ENCODE results near the gene TAF11L11. TPM values are rescaled to one million over a fixed set of nuclear protein-coding genes. Genes with fewer than 3 reads are reported as not detected.

Gene TAF11L11
- total RNA-seq (2022; extraction: Qiagen RNA extraction; ENCODE audit: low read depth): 0.18 to 0.42 TPM (median 0.23 TPM) in 3 of 5 replicates, not detected in the others

DNA sequence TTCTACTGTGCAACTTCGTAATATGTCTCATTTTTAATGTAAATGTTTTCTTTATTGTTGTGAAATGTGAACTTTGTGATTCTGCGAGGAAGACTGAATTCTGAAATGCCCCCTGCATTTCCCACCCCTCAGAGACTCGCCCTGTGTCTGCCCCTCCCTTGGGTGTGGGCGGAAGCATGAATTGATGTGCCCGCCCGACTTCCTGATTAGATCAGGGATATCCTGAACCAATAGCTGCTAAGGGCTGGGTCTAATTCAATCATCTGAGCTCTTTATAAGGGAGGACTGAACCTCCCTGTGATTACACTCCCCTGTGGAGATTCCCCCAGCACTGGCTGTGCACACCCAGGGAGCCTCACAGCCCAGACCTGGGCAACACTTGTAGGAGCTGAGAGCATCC is at the start of gene TAF11L11:
Gene TAF11L11 (plus strand): TSS at position 304 of the 400 bp plus-strand sequence.

DNA sequence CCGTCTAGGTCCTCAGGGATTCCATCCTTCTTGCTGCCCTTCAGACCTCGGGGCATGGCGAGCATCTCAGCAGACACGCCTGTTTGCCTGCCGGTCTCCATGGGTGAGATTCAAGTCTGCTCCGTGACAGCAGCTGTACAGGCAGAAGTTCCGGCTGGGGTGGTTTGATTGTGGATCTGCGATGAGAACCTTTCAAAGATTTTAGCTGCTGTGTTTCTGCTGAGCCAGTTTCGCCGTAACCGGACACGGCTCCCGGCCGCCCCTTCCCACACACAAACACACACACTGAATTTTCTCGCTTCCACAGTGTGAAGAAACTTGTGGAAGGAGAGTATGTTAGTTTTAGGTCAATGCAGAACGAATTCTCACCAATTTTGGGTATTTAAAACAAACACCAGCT is 18.3 kb upstream of the TAF11L11 start, which contains the start of gene TAF11L7:
Gene TAF11L7 (minus strand): TSS at position 101 of the 400 bp plus-strand sequence.

DNA sequence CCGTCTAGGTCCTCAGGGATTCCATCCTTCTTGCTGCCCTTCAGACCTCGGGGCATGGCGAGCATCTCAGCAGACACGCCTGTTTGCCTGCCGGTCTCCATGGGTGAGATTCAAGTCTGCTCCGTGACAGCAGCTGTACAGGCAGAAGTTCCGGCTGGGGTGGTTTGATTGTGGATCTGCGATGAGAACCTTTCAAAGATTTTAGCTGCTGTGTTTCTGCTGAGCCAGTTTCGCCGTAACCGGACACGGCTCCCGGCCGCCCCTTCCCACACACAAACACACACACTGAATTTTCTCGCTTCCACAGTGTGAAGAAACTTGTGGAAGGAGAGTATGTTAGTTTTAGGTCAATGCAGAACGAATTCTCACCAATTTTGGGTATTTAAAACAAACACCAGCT is 13.1 kb upstream of the TAF11L11 start, which contains the start of gene TAF11L8:
Gene TAF11L8 (minus strand): TSS at position 101 of the 400 bp plus-strand sequence.

DNA sequence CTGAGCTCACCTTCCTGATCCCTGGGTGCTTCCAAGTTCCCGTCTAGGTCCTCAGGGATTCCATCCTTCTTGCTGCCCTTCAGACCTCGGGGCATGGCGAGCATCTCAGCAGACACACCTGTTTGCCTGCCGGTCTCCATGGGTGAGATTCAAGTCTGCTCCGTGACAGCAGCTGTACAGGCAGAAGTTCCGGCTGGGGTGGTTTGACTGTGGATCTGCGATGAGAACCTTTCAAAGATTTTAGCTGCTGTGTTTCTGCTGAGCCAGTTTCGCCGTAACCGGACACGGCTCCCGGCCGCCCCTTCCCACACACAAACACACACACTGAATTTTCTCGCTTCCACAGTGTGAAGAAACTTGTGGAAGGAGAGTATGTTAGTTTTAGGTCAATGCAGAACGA is 9.7 kb upstream of the TAF11L11 start, which contains the start of gene TAF11L9:
Gene TAF11L9 (minus strand): TSS at position 140 of the 400 bp plus-strand sequence.

DNA sequence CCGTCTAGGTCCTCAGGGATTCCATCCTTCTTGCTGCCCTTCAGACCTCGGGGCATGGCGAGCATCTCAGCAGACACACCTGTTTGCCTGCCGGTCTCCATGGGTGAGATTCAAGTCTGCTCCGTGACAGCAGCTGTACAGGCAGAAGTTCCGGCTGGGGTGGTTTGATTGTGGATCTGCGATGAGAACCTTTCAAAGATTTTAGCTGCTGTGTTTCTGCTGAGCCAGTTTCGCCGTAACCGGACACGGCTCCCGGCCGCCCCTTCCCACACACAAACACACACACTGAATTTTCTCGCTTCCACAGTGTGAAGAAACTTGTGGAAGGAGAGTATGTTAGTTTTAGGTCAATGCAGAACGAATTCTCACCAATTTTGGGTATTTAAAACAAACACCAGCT is 6.3 kb upstream of the TAF11L11 start, which contains the start of gene TAF11L10:
Gene TAF11L10 (minus strand): TSS at position 101 of the 400 bp plus-strand sequence.

GRCh38 chr5:17610092-17610491 is 6.1 kb downstream of the TAF11L11 start, which contains the start of gene TAF11L12:
TSS of gene TAF11L12 (plus strand) at chr5:17610392.

DNA sequence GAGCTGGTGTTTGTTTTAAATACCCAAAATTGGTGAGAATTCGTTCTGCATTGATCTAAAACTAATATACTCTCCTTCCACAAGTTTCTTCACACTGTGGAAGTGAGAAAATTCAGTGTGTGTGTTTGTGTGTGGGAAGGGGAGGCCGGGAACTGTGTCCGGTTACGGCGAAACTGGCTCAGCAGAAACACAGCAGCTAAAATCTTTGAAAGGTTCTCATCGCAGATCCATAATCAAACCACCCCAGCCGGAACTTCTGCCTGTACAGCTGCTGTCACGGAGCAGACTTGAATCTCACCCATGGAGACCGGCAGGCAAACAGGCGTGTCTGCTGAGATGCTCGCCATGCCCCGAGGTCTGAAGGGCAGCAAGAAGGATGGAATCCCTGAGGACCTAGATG is 27.8 kb downstream of the TAF11L11 start, which contains the start of gene TAF11L13:
Gene TAF11L13 (plus strand): TSS at position 301 of the 400 bp plus-strand sequence.

GRCh38 chr5:17634160-17634559 is 30.2 kb downstream of the TAF11L11 start, which contains the start of gene TAF11L14:
TSS of gene TAF11L14 (plus strand) at chr5:17634460.

Other genes with a start within 250 kb of the TAF11L11 start
- gene TAF11L2, start 106.0 kb upstream of the TAF11L11 start, total RNA-seq (2022; extraction: Qiagen RNA extraction; ENCODE audit: low read depth): not detected in 5 replicates
- gene TAF11L3, start 85.8 kb upstream of the TAF11L11 start, total RNA-seq (2022; extraction: Qiagen RNA extraction; ENCODE audit: low read depth): not detected in 5 replicates
- not detected in 5 replicates for gene TAF11L4, start 82.4 kb upstream of the TAF11L11 start, total RNA-seq (2022; extraction: Qiagen RNA extraction; ENCODE audit: low read depth)
- not detected in 5 replicates for gene TAF11L5, start 78.9 kb upstream of the TAF11L11 start, total RNA-seq (2022; extraction: Qiagen RNA extraction; ENCODE audit: low read depth)
- gene TAF11L6, start 75.5 kb upstream of the TAF11L11 start, total RNA-seq (2022; extraction: Qiagen RNA extraction; ENCODE audit: low read depth): not detected in 5 replicates
- not detected in 5 replicates for gene TAF11L7, start 18.4 kb upstream of the TAF11L11 start, total RNA-seq (2022; extraction: Qiagen RNA extraction; ENCODE audit: low read depth)
- not detected in 5 replicates for gene TAF11L8, start 13.2 kb upstream of the TAF11L11 start, total RNA-seq (2022; extraction: Qiagen RNA extraction; ENCODE audit: low read depth)
- not detected in 5 replicates for gene TAF11L9, start 9.8 kb upstream of the TAF11L11 start, total RNA-seq (2022; extraction: Qiagen RNA extraction; ENCODE audit: low read depth)
- gene TAF11L10, start 6.4 kb upstream of the TAF11L11 start, total RNA-seq (2022; extraction: Qiagen RNA extraction; ENCODE audit: low read depth): not detected in 5 replicates
- not detected in 5 replicates for gene TAF11L12, start 6.2 kb downstream of the TAF11L11 start, total RNA-seq (2022; extraction: Qiagen RNA extraction; ENCODE audit: low read depth)
- not detected in 5 replicates for gene TAF11L13, start 27.9 kb downstream of the TAF11L11 start, total RNA-seq (2022; extraction: Qiagen RNA extraction; ENCODE audit: low read depth)
- not detected in 5 replicates for gene TAF11L14, start 30.3 kb downstream of the TAF11L11 start, total RNA-seq (2022; extraction: Qiagen RNA extraction; ENCODE audit: low read depth)